SK-N-SH (cell line): ENCODE data around the gene UBE2K.

Experiments
- CHD2 ChIP-seq: fragments of 150-350 bp; IDR thresholded peaks from 2 replicates; pipeline ENCODE4 v1.6.1; 2018; ENCODE audit warnings: low read length; ENCODE audit not compliant: partially characterized antibody
- ELF1 ChIP-seq: IDR thresholded peaks from 2 replicates; pipeline ENCODE4 v1.4.0; 2012
- FOXM1 ChIP-seq: IDR thresholded peaks from 2 replicates; pipeline ENCODE4 v1.4.0; 2012; ENCODE audit warnings: low read depth, mild to moderate bottlenecking
- GABPA ChIP-seq: IDR thresholded peaks from 2 replicates; pipeline ENCODE4 v1.4.0; 2012; ENCODE audit warnings: low read depth, mild to moderate bottlenecking
- POLR2AphosphoS5 ChIP-seq: IDR thresholded peaks from 2 replicates; pipeline ENCODE4 v1.6.1; 2012; ENCODE audit warnings: low read depth, low read length
- RAD21 ChIP-seq: IDR thresholded peaks from 2 replicates; pipeline ENCODE4 v1.6.1; 2012; ENCODE audit warnings: mild to moderate bottlenecking, low read length
- RFX5 ChIP-seq: IDR thresholded peaks from 2 replicates; pipeline ENCODE4 v1.6.1; 2012; ENCODE audit warnings: mild to moderate bottlenecking, improper control_type of control experiment, low read length
- TAF1 ChIP-seq: IDR thresholded peaks from 2 replicates; pipeline ENCODE4 v1.6.1; 2012; ENCODE audit warnings: low read depth, mild to moderate bottlenecking, low read length, moderate library complexity, borderline replicate concordance
- TEAD4 ChIP-seq: IDR thresholded peaks from 2 replicates; pipeline ENCODE4 v1.4.0; 2012; ENCODE audit warnings: mild to moderate bottlenecking, borderline replicate concordance; ENCODE audit not compliant: insufficient read depth
- YY1 ChIP-seq: IDR thresholded peaks from 2 replicates; pipeline ENCODE4 v1.4.0; 2012; ENCODE audit warnings: low read depth, mild to moderate bottlenecking
- TF ChIP-seq, protein P1 (sequence below): fragments of 200-600 bp; sonication (generic); IDR thresholded peaks from 2 replicates; pipeline ENCODE4 v1.6.1; 2017; ENCODE audit warnings: antibody characterized with exemption, mild to moderate bottlenecking, moderate library complexity
- TF ChIP-seq, protein P2 (sequence below): IDR thresholded peaks from 2 replicates; pipeline ENCODE4 v1.4.0; 2012; ENCODE audit warnings: low read depth, borderline replicate concordance

DNA sequence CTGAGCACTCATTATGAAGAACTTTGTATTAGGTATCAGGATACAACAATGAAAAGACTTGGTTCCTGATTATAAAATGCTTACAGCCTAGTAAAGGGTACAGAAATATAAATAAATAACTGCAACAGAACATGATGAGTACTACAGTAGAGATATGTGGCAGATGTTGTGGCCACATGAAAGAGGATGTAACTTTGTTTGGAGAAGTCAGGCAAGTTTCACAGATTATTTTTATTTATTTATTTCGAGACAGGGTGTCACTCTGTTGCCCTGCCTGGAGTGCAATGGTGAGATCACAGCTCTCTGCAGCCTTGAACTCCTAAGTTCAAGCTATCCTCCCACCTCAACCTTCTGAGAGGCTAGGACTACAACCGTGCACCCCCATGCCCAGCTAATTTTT is 15.8 kb upstream of the UBE2K start:
- TF ChIP-seq GABPA (no peak), FOXM1 (no peak), ELF1 (no peak), YY1 (no peak), POLR2AphosphoS5 (no peak), RFX5 (no peak), CHD2 (no peak), TEAD4 (no peak), TAF1 (no peak), RAD21 (no peak)
- TF ChIP-seq, protein P1, sequence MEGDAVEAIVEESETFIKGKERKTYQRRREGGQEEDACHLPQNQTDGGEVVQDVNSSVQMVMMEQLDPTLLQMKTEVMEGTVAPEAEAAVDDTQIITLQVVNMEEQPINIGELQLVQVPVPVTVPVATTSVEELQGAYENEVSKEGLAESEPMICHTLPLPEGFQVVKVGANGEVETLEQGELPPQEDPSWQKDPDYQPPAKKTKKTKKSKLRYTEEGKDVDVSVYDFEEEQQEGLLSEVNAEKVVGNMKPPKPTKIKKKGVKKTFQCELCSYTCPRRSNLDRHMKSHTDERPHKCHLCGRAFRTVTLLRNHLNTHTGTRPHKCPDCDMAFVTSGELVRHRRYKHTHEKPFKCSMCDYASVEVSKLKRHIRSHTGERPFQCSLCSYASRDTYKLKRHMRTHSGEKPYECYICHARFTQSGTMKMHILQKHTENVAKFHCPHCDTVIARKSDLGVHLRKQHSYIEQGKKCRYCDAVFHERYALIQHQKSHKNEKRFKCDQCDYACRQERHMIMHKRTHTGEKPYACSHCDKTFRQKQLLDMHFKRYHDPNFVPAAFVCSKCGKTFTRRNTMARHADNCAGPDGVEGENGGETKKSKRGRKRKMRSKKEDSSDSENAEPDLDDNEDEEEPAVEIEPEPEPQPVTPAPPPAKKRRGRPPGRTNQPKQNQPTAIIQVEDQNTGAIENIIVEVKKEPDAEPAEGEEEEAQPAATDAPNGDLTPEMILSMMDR, result no peak
- TF ChIP-seq, protein P2, sequence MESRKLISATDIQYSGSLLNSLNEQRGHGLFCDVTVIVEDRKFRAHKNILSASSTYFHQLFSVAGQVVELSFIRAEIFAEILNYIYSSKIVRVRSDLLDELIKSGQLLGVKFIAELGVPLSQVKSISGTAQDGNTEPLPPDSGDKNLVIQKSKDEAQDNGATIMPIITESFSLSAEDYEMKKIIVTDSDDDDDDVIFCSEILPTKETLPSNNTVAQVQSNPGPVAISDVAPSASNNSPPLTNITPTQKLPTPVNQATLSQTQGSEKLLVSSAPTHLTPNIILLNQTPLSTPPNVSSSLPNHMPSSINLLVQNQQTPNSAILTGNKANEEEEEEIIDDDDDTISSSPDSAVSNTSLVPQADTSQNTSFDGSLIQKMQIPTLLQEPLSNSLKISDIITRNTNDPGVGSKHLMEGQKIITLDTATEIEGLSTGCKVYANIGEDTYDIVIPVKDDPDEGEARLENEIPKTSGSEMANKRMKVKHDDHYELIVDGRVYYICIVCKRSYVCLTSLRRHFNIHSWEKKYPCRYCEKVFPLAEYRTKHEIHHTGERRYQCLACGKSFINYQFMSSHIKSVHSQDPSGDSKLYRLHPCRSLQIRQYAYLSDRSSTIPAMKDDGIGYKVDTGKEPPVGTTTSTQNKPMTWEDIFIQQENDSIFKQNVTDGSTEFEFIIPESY, result no peak
